T-helper 1 cell treated with Interleukin-12 subunit alpha and Interleukin-12 subunit beta and Interleukin-4 antibody, amounts not matched to agents 30 ng/mL and 1 ng/mL, for 36 hours (primary cell): ENCODE data around the gene ABCC3. TPM values are rescaled to one million over a fixed set of nuclear protein-coding genes. Genes with fewer than 3 reads are reported as not detected.

Experiments
- intact Hi-C: fragments of 100-400 bp; cut with micrococcal nuclease; formaldehyde crosslinking; loops from one replicate; pipeline ENCODE4 v1.15.1; 2024
- total RNA-seq: library from RNA; stranded (reverse); gene quantifications from 2 replicates; pipeline ENCODE4 v1.2.3, GENCODE V29; 2022

Gene ABCC3
- total RNA-seq, 1 donor from 2014 or later = not detected

GRCh38 chr17:50682938-50683337, 48.3 kb downstream of the ABCC3 start:
- intact Hi-C loops = no loop called here

GRCh38 chr17:50683434-50684287, 49.0 kb downstream of the ABCC3 start:
- intact Hi-C loops = no loop called here

GRCh38 chr17:50684288-50684611, 49.6 kb downstream of the ABCC3 start:
- intact Hi-C loops = no loop called here

GRCh38 chr17:50684612-50685333, 50.1 kb downstream of the ABCC3 start:
- intact Hi-C loops = no loop called here

- intact Hi-C loops = no loop called here
Observed at GRCh38 chr17:50685334-50685665, 50.6 kb downstream of the ABCC3 start.

- intact Hi-C loops = no loop called here
Observed at GRCh38 chr17:50685691-50686493, 51.2 kb downstream of the ABCC3 start.

- intact Hi-C loops = no loop called here
Observed at GRCh38 chr17:50686494-50687199, 52.0 kb downstream of the ABCC3 start.

GRCh38 chr17:50687200-50688066, 52.8 kb downstream of the ABCC3 start:
- intact Hi-C loops = no loop called here

- intact Hi-C loops = no loop called here
Observed at GRCh38 chr17:50688245-50688644, 53.6 kb downstream of the ABCC3 start.

GRCh38 chr17:50689251-50689650, 54.6 kb downstream of the ABCC3 start:
- intact Hi-C loops = no loop called here

- intact Hi-C loops = no loop called here
Observed at GRCh38 chr17:50689956-50690886, 55.5 kb downstream of the ABCC3 start.

GRCh38 chr17:50690887-50691549, 56.3 kb downstream of the ABCC3 start:
- intact Hi-C loops = no loop called here

- intact Hi-C loops = no loop called here
Observed at GRCh38 chr17:50691550-50692447, 57.1 kb downstream of the ABCC3 start.

GRCh38 chr17:50692448-50693035, 57.9 kb downstream of the ABCC3 start:
- intact Hi-C loops = no loop called here

GRCh38 chr17:50693036-50693682, 58.5 kb downstream of the ABCC3 start:
- intact Hi-C loops = no loop called here

- intact Hi-C loops = no loop called here
Observed at GRCh38 chr17:50696365-50696879, 61.7 kb downstream of the ABCC3 start.

- intact Hi-C loops = no loop called here
Observed at GRCh38 chr17:50697062-50697461, 62.4 kb downstream of the ABCC3 start.
